Astrocyte (in vitro differentiated cells and primary cell): Measurements from ENCODE around the gene TEKT2. TPM values are rescaled to one million over a fixed set of nuclear protein-coding genes. Genes with fewer than 3 reads are reported as not detected.

ENCODE experiments used
- DNase-seq: peaks from one replicate; pipeline ENCODE4 v3.0.0-alpha.2; 2010; ENCODE audit warnings: low read depth
- FAIRE-seq: peaks from 2 replicates; lab custom pipeline; 2011; peaks lifted over from hg19 to GRCh38; lab: Jason Lieb, UNC
- H2AFZ ChIP-seq: 2 replicates; pipeline ENCODE4 v1.6.0; 2012; ENCODE audit warnings: low read depth, low read length, inconsistent platforms
- H3K27ac ChIP-seq: 2 replicates; pipeline ENCODE4 v1.5.1; 2011; ENCODE audit warnings: low read depth, low read length, inconsistent platforms
- H3K27me3 ChIP-seq: 2 replicates; pipeline ENCODE4 v1.6.0; 2011; ENCODE audit warnings: low read length, inconsistent platforms; ENCODE audit not compliant: insufficient read depth
- H3K36me3 ChIP-seq: 2 replicates; pipeline ENCODE4 v1.5.1; 2011; ENCODE audit warnings: low read length, inconsistent platforms; ENCODE audit not compliant: insufficient read depth
- H3K4me1 ChIP-seq: 2 replicates; pipeline ENCODE4 v1.5.1; 2011; ENCODE audit warnings: low read length, inconsistent platforms; ENCODE audit not compliant: insufficient read depth
- H3K4me2 ChIP-seq: 2 replicates; pipeline ENCODE4 v1.6.0; 2012; ENCODE audit warnings: low read length, inconsistent platforms
- H3K4me3 ChIP-seq: 2 replicates; pipeline ENCODE4 v1.5.1; 2011; ENCODE audit warnings: low read depth, mild to moderate bottlenecking, low read length, inconsistent platforms; ENCODE audit not compliant: insufficient read depth
- H3K79me2 ChIP-seq: 2 replicates; pipeline ENCODE4 v1.6.0; 2012; ENCODE audit warnings: mild to moderate bottlenecking, low read length, inconsistent platforms; ENCODE audit not compliant: insufficient read depth
- H3K9ac ChIP-seq: 2 replicates; pipeline ENCODE4 v1.6.0; 2012; ENCODE audit warnings: mild to moderate bottlenecking, low read length, inconsistent platforms
- H3K9me3 ChIP-seq: 2 replicates; pipeline ENCODE4 v1.5.1; 2012; ENCODE audit warnings: low read depth, mild to moderate bottlenecking, low read length, inconsistent platforms; ENCODE audit not compliant: insufficient read depth
- H4K20me1 ChIP-seq: 2 replicates; pipeline ENCODE4 v1.6.0; 2012; ENCODE audit warnings: low read length, inconsistent platforms; ENCODE audit not compliant: insufficient read depth
- H3K27ac Mint-ChIP-seq: one replicate; pipeline ENCODE4 v1.8.0; 2021; ENCODE audit warnings: mild to moderate bottlenecking, mixed read lengths; ENCODE audit not compliant: unreplicated experiment
- H3K27me3 Mint-ChIP-seq: one replicate; pipeline ENCODE4 v1.8.0; 2021; ENCODE audit warnings: low read depth, mixed read lengths; ENCODE audit not compliant: unreplicated experiment
- H3K36me3 Mint-ChIP-seq: one replicate; pipeline ENCODE4 v1.8.0; 2021; ENCODE audit warnings: low read depth, mixed read lengths; ENCODE audit not compliant: unreplicated experiment
- H3K4me1 Mint-ChIP-seq: one replicate; pipeline ENCODE4 v1.8.0; 2021; ENCODE audit warnings: low read depth, mixed read lengths; ENCODE audit not compliant: unreplicated experiment
- H3K4me3 Mint-ChIP-seq: one replicate; pipeline ENCODE4 v1.8.0; 2021; ENCODE audit warnings: mild to moderate bottlenecking, moderate library complexity, mixed read lengths; ENCODE audit not compliant: unreplicated experiment
- H3K9me3 Mint-ChIP-seq: one replicate; pipeline ENCODE4 v1.8.0; 2021; ENCODE audit warnings: mild to moderate bottlenecking, mixed read lengths; ENCODE audit not compliant: unreplicated experiment
- CTCF ChIP-seq: IDR thresholded peaks from 2 replicates; pipeline ENCODE4 v1.5.1; 2011; ENCODE audit warnings: low read depth, mild to moderate bottlenecking, inconsistent platforms, low read length, moderate library complexity; ENCODE audit not compliant: insufficient read depth
- EZH2 ChIP-seq: IDR thresholded peaks from 2 replicates; pipeline ENCODE4 v1.6.1; 2012; ENCODE audit warnings: mild to moderate bottlenecking, low read length, inconsistent platforms; ENCODE audit not compliant: insufficient read depth
- total RNA-seq: library from RNA; stranded (reverse); gene quantifications from 2 replicates; pipeline ENCODE4 v1.2.1, GENCODE V29; 2021

The TEKT2 gene
- total RNA-seq, 1 donor from 2014 or later: 0.39 TPM

- Mint-ChIP-seq H3K27ac (peak overlapping the region; percentile 99), H3K36me3 (peaks cover 18% of the 10 kb centered on the region), H3K4me1 (peaks cover 10% of the 10 kb centered on the region), H3K27me3 (no peaks in the 10 kb centered on the region), H3K4me3 (peak overlapping the region; percentile 95), H3K9me3 (no peaks in the 10 kb centered on the region)
- Histone ChIP-seq H3K4me1 (peaks cover 16% of the 10 kb centered on the region), H3K36me3 (peaks cover 24% of the 10 kb centered on the region), H3K9ac (peak overlapping the region; percentile 94), H3K4me2 (peak overlapping the region; percentile 97), H3K79me2 (peaks cover 44% of the 10 kb centered on the region), H3K4me3 (peak overlapping the region; percentile 97), H4K20me1 (peaks cover 30% of the 10 kb centered on the region), H3K27me3 (no peaks in the 10 kb centered on the region), H3K27ac (peak overlapping the region; percentile 85), H3K9me3 (no peaks in the 10 kb centered on the region), H2AFZ (peak overlapping the region; percentile 97)
- TF ChIP-seq EZH2 (no peak), CTCF (no peak)
- no peak for FAIRE-seq
- DNase-seq: peak; percentile 57
Measured at GRCh38 chr1:36089393-36090121, 5.7 kb downstream of the TEKT2 start.

GRCh38 chr1:36091141-36091540 is 7.2 kb downstream of the TEKT2 start:
- no peaks in the 10 kb centered on the region for H3K9me3 Mint-ChIP-seq
- peaks cover 10% of the 10 kb centered on the region for H3K4me1 Mint-ChIP-seq
- H3K4me3 Mint-ChIP-seq: no peak overlapping the region
- FAIRE-seq: no peak
- Histone ChIP-seq H3K4me1 (peaks cover 13% of the 10 kb centered on the region), H3K27ac (no peak overlapping the region), H3K36me3 (peaks cover 27% of the 10 kb centered on the region), H3K9ac (no peak overlapping the region), H3K79me2 (peaks cover 44% of the 10 kb centered on the region), H4K20me1 (peaks cover 36% of the 10 kb centered on the region), H2AFZ (no peak overlapping the region), H3K4me3 (no peak overlapping the region), H3K4me2 (no peak overlapping the region), H3K27me3 (no peaks in the 10 kb centered on the region), H3K9me3 (no peaks in the 10 kb centered on the region)
- no peaks in the 10 kb centered on the region for H3K27me3 Mint-ChIP-seq
- peaks cover 21% of the 10 kb centered on the region for H3K36me3 Mint-ChIP-seq
- DNase-seq: no peak
- TF ChIP-seq CTCF (no peak), EZH2 (no peak)
- H3K27ac Mint-ChIP-seq: no peak overlapping the region

GRCh38 chr1:36091698-36092097 is 7.8 kb downstream of the TEKT2 start:
- peaks cover 13% of the 10 kb centered on the region for H3K4me1 ChIP-seq
- FAIRE-seq (no peak), DNase-seq (no peak)
- no peaks in the 10 kb centered on the region for H3K9me3 Mint-ChIP-seq
- no peak overlapping the region for H3K27ac ChIP-seq
- peaks cover 36% of the 10 kb centered on the region for H4K20me1 ChIP-seq
- H3K36me3 ChIP-seq: peaks cover 27% of the 10 kb centered on the region
- H3K4me3 Mint-ChIP-seq: no peak overlapping the region
- no peaks in the 10 kb centered on the region for H3K9me3 ChIP-seq
- TF ChIP-seq EZH2 (no peak), CTCF (no peak)
- H3K36me3 Mint-ChIP-seq: peaks cover 23% of the 10 kb centered on the region
- H3K4me2 ChIP-seq: no peak overlapping the region
- no peak overlapping the region for H3K4me3 ChIP-seq
- H3K27me3 Mint-ChIP-seq: no peaks in the 10 kb centered on the region
- H3K27me3 ChIP-seq: no peaks in the 10 kb centered on the region
- H3K79me2 ChIP-seq: peaks cover 44% of the 10 kb centered on the region
- no peak overlapping the region for H3K27ac Mint-ChIP-seq
- no peak overlapping the region for H3K9ac ChIP-seq
- H2AFZ ChIP-seq: no peak overlapping the region
- peaks cover 10% of the 10 kb centered on the region for H3K4me1 Mint-ChIP-seq
